Superior temporal gyrus (tissue), 1 donor: Measurements from ENCODE around the gene ADAMTS16.
"Not testable (repeated sequence)": the region's sequence is repeated elsewhere in the genome, so short reads cannot be mapped to it uniquely, and the experiment has no call there.

Experiments used
- DNase-seq: peaks from one replicate; pipeline ENCODE4 v3.0.0-alpha.2; 2016; ENCODE audit errors: extremely low spot score

The ADAMTS16 gene

GRCh38 chr5:5139777-5140478 lies at the start of gene ADAMTS16:
ADAMTS16 (plus strand) TSS chr5:5140330; CDS start chr5:5140468, 138 bp downstream.
- DNase-seq: no peak

- no peak for DNase-seq
Observed at GRCh38 chr5:5092149-5092548, 48.0 kb upstream of the ADAMTS16 start.

DNA sequence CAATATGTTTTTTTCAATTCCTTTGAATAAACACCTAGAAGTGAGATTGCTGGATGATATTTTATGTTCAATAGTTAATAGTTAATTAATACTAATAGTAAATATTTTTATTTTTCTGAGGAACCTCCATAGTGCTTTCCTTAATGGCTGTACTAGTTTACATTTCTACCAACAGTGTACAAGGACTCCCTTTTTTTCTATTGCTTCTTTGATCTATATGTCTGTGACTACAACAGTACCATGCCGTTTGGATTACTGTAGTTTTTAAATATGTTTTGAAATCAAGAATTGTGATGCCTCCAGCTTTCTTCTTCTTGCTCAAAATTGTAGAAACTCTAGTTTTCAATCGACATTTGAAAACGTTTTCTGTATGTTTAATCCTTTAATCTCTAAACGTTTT lies 39.5 kb upstream of the ADAMTS16 start:
- DNase-seq: no peak

DNA sequence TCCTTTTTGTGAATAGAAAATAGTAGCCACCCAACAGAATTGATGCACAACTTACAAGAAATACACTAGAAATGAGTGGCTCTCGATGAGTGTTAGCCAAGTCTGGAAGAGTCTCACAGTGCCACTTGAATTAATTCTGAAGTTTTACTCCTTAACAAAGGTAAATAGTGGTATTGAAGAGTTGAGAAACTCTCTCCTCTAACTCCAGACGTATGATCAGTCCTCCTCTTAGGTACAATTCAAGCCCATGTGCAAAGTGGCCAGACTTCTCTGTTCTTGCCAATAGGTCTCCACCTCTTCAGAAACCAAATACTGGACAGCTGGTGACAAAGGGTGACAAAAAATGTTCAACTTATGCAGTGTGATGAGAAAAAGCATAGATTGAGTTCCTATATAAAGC lies 38.5 kb upstream of the ADAMTS16 start:
- no peak for DNase-seq

GRCh38 chr5:5103245-5103644 lies 36.9 kb upstream of the ADAMTS16 start:
- no peak for DNase-seq

- no peak for DNase-seq
Observed at GRCh38 chr5:5104550-5104949, 35.6 kb upstream of the ADAMTS16 start.

DNA sequence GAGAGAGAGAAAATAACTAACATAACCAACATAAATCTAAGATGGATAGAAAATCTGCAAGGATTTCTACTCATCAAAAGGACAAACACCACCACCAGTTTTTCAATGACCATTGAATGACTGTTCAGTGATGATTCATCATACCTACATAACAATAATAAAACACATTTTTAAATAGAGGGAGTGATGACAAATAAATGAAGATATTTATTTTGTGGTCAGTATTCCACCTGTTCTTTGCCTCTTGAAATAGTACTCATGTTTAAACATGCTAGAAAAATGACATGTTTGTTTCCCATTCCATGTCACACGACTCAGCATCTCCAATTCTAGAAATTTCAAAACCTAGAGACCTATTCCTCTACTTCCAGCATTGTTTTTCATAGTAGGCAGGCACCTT lies 34.6 kb upstream of the ADAMTS16 start:
- DNase-seq: no peak

- DNase-seq: no peak
Observed at GRCh38 chr5:5116956-5117355, 23.2 kb upstream of the ADAMTS16 start.

DNA sequence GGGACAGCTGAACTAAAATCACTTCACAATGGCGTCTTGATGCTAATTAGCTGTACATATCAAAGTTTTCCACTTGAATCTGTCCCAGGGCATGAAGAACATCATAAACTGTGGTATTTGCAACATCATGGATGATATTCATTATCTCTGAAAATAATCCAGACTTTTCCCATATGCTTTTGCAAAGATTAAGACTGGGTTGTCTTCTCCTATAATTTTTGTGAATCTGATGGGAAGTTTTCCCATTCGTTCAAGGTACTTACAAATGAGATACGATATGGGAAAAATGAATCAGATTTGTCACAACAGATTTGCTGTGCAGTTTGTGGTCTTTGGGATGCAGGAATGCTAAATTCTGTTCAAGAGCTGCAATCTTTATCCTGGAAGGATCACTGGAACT lies 17.4 kb upstream of the ADAMTS16 start:
- no peak for DNase-seq

GRCh38 chr5:5124231-5124630 lies 15.9 kb upstream of the ADAMTS16 start:
- no peak for DNase-seq

DNA sequence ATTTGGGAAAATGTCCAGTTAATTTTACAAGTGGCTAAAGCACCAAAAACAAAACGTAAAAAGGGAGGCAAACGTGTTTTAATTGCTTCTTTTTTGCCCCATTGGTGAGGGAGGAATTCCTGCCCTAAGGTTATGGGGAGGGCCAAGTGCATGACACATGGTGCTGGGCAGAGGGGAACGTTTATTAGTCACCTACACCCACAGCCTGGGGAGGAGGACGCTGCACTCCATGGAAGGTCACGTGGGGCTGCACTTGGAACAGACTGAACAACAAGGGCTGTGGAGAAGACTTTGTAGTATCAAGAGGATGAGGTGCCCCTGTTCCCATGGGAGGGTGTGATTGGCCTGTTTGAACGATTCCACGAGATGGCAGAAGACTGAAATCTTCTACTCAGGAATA lies 13.7 kb upstream of the ADAMTS16 start:
- no peak for DNase-seq

DNA sequence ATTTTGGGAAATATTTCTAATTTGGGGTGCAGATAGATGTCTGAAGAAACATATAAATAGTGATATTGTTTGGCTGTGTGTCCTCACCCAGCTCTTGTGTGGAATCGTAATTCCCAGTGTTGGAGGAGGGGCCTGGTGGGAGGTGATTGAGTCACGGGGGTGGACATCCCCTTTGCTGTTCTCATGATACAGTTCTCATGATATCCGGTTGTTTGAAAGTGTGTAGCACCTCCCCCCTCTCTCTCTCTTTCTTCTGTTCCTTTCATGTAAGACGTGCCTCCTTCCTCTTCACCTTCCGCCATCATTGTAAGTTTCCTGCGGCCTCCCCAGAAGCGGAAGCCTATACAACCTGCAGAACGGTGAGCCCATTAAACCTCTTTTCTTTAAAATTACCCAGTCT lies 11.4 kb upstream of the ADAMTS16 start:
- no peak for DNase-seq

DNA sequence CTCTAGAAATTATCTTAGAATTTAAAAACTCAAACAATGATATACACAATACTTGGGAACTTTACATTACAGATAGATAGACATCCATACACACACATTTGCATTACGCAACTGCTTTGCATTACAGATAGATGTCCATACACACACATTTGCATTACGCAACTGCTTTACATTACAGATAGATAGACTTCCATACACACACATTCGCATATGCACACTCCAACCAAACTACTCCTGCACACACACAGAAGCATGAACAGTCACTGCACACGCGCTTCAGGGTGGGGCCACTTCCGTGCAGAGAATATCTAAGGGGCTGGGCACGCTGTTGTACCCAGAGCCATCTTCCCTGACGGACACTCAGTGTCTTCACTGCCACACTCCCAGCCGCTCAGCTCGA lies 7.9 kb upstream of the ADAMTS16 start:
- DNase-seq: no peak

DNA sequence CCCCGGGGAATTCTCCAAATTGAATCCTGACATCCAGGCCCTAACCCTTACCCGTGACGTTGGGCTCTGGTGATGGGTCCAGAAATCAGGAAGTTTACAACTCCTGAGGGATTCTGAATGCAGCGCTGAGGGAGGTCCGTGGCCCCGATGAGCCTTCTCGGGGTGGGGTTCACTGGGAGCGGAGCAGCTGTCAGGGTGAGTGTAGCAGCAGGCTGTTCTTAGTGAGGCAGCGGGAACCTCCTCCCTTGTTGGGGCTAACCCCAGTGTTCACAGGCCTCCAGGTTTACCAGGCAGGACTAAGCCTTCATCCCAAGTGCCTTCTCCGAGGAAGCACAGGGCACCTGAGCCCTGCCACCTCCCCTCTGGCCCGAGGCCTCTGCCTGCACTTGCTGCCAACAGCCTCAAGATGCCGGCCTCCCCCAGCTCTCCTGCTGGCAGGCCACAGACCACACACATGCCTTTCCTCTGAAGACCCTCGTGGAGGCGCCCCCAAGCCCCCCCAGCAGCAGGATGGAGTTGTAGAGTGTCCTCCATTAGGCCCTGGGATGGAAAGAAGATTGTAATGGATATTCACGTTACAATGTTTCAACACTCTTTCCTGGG lies 7.3 kb upstream of the ADAMTS16 start:
- DNase-seq: no peak

DNA sequence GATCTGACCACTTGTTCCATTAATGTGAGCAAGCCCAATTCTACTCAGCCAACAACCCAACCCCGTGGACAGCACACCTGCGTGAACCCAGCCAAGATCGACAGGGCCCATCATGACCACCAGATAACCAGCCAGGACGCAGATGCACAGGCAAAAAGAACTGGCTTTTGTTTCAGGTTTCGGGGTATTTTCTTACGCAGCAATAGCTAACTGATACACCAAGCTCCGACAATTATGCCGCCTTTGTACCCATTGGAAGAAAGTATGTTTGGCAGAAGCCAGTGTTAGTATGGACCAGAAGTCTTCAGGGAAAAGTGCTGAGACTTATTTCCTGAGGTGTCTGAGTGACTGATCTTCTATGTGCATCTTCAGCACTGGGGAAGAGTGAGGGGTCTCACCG lies 6.0 kb upstream of the ADAMTS16 start:
- no peak for DNase-seq

DNA sequence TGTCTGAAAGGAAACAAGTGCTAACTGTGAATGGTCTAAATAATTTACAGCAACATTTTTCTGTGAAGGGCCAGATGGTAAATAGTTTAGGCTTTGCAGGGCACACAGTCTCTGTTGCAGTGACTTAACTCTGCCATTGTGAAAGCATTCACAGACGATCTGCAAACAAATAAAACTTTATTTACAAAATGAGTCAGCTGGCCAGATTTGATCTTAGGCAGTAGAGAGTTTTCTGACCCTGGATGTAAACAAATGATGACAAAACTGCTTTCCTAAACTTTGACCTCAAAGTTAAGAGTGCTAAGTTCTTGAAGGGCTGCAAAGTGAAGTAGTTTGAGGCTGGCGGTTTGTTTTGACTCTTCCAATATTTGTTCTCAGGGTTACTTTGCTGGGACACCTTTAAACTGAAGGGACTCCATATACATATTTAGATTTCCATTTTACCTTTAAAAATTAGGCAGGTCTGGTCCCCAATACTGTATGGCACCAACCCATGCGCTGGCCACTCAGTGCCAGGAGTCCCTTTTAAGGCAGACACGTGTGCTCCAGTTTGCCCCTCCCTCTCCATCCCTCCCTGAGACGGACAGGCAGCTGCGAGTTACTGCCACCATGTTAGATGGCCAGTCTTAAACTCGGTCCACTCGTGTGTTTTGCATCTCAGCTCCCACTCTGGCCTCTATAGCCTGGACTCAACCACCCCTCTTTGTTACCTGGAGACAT lies 4.0 kb upstream of the ADAMTS16 start:
- no peak for DNase-seq

DNA sequence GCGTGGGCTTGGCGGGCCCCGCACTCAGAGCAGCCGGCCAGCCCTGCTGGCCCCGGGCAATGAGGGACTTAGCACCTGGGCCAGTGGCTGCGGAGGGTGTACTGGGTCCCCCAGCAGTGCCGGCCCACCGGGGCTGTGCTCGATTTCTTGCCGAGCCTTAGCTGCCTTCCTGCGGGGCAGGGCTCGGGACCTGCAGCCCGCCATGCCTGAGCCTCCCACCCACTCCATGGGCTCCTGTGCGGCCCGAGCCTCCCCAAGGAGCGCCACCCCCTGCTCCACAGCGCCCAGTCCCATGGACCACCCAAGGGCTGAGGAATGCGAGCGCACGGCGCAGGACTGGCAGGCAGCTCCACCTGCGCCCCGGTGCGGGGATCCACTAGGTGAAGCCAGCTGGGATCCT lies 2.3 kb upstream of the ADAMTS16 start:
- DNase-seq: not testable (repeated sequence)

DNA sequence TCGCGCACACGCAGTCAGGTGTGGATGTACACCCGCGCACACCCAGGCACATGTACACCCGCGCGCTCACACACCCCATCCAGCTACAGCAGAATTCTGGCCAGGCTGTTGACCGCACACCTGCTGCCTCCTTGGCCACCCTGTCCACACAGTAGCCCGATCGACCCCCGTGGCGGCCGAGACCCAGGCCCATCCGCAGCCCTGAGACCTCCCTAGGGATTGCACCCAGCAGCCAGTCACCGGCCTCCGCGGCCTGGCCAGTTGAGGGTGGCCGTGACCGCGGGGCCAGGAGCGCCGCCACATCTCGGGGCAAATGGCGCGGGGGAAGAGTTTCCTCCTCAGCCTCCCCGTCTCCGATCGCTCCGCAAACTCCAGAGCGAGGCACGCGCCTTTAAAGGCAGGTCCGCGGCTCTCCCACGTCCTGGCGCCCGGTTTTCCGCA lies 774 bp upstream of the ADAMTS16 start:
- no peak for DNase-seq

DNA sequence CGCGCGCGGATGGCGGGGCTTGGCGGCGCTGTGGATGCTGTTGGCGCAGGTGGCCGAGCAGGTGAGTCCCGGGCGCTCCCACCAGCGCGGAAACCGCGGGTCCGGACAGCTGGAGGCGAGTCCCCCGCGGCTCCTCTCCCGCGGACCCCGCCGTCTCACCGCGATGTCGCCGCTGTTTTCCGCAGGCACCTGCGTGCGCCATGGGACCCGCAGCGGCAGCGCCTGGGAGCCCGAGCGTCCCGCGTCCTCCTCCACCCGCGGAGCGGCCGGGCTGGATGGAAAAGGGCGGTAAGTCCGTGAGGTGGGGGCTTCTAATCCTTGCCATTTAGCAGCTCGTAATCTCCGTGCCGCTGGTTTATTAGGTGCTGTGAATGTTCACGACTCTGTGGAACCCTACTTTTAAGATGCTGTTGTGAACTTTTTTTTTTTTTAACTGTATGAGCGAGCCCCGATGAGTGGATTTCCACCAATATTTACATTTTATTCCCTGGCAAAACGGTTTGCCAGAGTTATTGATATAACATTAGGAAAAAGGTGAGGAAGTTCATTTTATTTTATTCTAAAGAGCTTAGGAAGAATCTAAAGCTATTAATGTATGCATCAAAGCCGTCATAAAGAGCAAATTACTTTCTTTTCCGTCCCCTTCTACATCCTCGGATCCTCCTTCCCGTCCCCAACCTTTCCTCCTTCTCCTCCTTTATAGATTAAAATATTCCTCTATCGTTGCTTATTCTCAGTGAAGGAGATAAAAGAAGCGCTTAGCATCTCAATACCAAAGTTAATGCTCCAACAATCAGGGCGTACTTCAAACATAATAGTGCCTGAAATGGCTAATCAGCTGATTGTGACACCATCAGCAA lies 579 bp downstream of the ADAMTS16 start:
- no peak for DNase-seq

GRCh38 chr5:5141339-5141599 lies 1.1 kb downstream of the ADAMTS16 start:
- peak; percentile 23 for DNase-seq

GRCh38 chr5:5141625-5142525 lies 1.7 kb downstream of the ADAMTS16 start:
- DNase-seq: peak; percentile 89
